ENCODE data around the gene GAS7. TPM values are rescaled to one million over a fixed set of nuclear protein-coding genes. Genes with fewer than 3 reads are reported as not detected.

GAS7 gene
- total RNA-seq, 1 experiment from 2014 or later, result 6.0 TPM

- no CpG with 5 or more reads among the region's 13 CpGs for WGBS (ENCODE audit: extremely low coverage, insufficient read length, low lambda C conversion rate)
- Mint-ChIP-seq H3K4me3 (no peak overlapping the region), H3K27ac (no peak overlapping the region), H3K4me1 (no peaks in the 10 kb centered on the region), H3K36me3 (ENCODE audit: insufficient read depth in 1 of 3, low read depth in 3 of 3) (peaks cover 0 to 9% (median 0%) of the 10 kb centered on the region in 3 experiments; a peak in 2 of 7 replicates), H3K27me3 (ENCODE audit: low read depth) (peaks cover 2% of the 10 kb centered on the region), H3K9me3 (peaks cover 2 to 4% of the 10 kb centered on the region in 2 experiments; a peak in 3 of 5 replicates)
- H4K5ac ChIP-seq (ENCODE audit: insufficient read length, low read depth, low read length), result no peak overlapping the region
- no peak for DNase-seq
- no peak overlapping the region for H3K14ac ChIP-seq (ENCODE audit: insufficient read depth, low read length)
- H3K4me1 ChIP-seq (ENCODE audit: insufficient read depth, low read length), result no peaks in the 10 kb centered on the region
- H3K4ac ChIP-seq (ENCODE audit: low read depth, low read length), result no peak overlapping the region
- no peak overlapping the region for H3K4me2 ChIP-seq (ENCODE audit: insufficient read depth, insufficient read length, low read length)
- no peak overlapping the region for H2BK120ac ChIP-seq (ENCODE audit: low read depth, low read length, poor library complexity, severe bottlenecking)
- no peak overlapping the region for H4K8ac ChIP-seq (replicated peaks; ENCODE audit: insufficient read length, low read depth, low read length)
- H3K9ac ChIP-seq (ENCODE audit: extremely low read depth, insufficient read length, low read length), result no peak overlapping the region
- H2BK20ac ChIP-seq (ENCODE audit: low read depth, low read length, poor library complexity, severe bottlenecking), result no peak overlapping the region
- no peak overlapping the region for H2AK5ac ChIP-seq (ENCODE audit: insufficient read length, low read length)
- no peaks in the 10 kb centered on the region for H3K79me1 ChIP-seq (ENCODE audit: insufficient read depth, low read depth, low read length, poor library complexity, severe bottlenecking)
- H3K27me3 ChIP-seq (ENCODE audit: insufficient read depth, low read length), result no peaks in the 10 kb centered on the region
- H2BK15ac ChIP-seq (ENCODE audit: low read depth, low read length), result no peak overlapping the region
- H3K23me2 ChIP-seq (ENCODE audit: insufficient read length, low read depth, low read length, poor library complexity, severe bottlenecking), result no peaks in the 10 kb centered on the region
- no peak overlapping the region for H2BK12ac ChIP-seq (ENCODE audit: insufficient read length, low read depth, low read length)
- TF ChIP-seq, protein P1, sequence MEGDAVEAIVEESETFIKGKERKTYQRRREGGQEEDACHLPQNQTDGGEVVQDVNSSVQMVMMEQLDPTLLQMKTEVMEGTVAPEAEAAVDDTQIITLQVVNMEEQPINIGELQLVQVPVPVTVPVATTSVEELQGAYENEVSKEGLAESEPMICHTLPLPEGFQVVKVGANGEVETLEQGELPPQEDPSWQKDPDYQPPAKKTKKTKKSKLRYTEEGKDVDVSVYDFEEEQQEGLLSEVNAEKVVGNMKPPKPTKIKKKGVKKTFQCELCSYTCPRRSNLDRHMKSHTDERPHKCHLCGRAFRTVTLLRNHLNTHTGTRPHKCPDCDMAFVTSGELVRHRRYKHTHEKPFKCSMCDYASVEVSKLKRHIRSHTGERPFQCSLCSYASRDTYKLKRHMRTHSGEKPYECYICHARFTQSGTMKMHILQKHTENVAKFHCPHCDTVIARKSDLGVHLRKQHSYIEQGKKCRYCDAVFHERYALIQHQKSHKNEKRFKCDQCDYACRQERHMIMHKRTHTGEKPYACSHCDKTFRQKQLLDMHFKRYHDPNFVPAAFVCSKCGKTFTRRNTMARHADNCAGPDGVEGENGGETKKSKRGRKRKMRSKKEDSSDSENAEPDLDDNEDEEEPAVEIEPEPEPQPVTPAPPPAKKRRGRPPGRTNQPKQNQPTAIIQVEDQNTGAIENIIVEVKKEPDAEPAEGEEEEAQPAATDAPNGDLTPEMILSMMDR (conservative IDR thresholded peaks at IDR 0.05), result no peak
- no peak overlapping the region for H3K27ac ChIP-seq (ENCODE audit: insufficient read length, low read depth, low read length)
- H2AFZ ChIP-seq (ENCODE audit: low read length), result no peak overlapping the region
- no peak overlapping the region for H4K91ac ChIP-seq (ENCODE audit: insufficient read length, low read depth, low read length)
- H3K9me3 ChIP-seq (ENCODE audit: control insufficient read depth, low read depth, low read length), result no peaks in the 10 kb centered on the region
- no peak overlapping the region for H3K18ac ChIP-seq (ENCODE audit: insufficient read length, low read depth, low read length)
- no peaks in the 10 kb centered on the region for H4K20me1 ChIP-seq (ENCODE audit: control insufficient read depth, insufficient read depth, insufficient read length)
- no peak overlapping the region for H2BK5ac ChIP-seq (ENCODE audit: insufficient read length, low read length)
- no peak overlapping the region for H3K23ac ChIP-seq (ENCODE audit: insufficient read length, low read depth, low read length)
- H3K79me2 ChIP-seq (ENCODE audit: insufficient read depth, low read length), result no peaks in the 10 kb centered on the region
- H3T11ph ChIP-seq (ENCODE audit: low read length), result no peak overlapping the region
- no peak overlapping the region for H3K56ac ChIP-seq (ENCODE audit: insufficient read length, low read depth, low read length)
These were observed 255.5 kb downstream of the GAS7 start for GRCh38 chr17:9942885-9943284.
